Activated CD4-positive, alpha-beta T cell treated with anti-CD3 and anti-CD28 coated beads, Interleukin-2, Interleukin-4, amounts not matched to agents 100 ng/mL and 50 ng/mL, durations not matched to agents 16 hours and 8 hours (primary cell): Measurements from ENCODE around the gene PLSCR3.

Experiments
- DNase-seq: peaks from one replicate; pipeline ENCODE4 v3.0.0-alpha.2; 2020; ENCODE audit warnings: low spot score

PLSCR3 gene

DNA sequence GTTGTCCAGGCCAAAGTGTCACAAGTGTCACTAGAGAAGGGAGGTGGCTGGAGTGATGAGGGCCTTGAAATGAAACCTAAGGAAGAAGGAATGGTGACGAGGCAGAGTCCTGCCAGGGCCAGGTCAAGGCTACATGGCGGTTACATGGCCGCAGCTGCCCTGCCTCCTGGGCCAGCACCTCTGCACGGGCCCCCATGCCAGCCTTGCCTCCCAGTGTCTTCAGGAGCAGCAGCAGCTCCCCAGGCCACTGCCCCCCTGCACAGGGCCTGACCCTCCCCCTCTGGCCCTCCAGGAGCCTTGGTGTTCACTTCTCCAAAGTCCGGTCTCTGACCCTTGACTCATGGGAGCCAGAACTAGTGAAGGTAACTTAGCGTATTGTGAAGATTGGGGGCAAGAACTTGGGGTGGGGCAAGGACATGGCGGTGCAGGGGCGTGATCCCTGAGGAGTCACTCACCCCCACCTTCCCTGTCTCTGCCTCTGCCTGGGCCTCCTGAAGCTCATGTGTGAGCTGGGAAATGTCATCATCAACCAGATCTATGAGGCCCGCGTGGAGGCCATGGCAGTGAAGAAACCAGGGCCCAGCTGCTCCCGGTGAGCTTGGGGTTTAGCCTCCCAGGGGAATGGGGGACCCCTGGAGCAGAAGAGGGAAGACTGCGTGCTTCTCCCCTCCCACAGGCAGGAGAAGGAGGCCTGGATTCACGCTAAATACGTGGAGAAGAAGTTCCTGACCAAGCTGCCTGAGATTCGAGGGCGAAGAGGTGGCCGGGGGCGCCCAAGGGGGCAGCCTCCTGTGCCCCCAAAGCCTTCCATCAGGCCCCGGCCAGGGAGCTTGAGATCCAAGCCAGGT lies 46.5 kb downstream of the PLSCR3 start:
- no peak for DNase-seq

DNA sequence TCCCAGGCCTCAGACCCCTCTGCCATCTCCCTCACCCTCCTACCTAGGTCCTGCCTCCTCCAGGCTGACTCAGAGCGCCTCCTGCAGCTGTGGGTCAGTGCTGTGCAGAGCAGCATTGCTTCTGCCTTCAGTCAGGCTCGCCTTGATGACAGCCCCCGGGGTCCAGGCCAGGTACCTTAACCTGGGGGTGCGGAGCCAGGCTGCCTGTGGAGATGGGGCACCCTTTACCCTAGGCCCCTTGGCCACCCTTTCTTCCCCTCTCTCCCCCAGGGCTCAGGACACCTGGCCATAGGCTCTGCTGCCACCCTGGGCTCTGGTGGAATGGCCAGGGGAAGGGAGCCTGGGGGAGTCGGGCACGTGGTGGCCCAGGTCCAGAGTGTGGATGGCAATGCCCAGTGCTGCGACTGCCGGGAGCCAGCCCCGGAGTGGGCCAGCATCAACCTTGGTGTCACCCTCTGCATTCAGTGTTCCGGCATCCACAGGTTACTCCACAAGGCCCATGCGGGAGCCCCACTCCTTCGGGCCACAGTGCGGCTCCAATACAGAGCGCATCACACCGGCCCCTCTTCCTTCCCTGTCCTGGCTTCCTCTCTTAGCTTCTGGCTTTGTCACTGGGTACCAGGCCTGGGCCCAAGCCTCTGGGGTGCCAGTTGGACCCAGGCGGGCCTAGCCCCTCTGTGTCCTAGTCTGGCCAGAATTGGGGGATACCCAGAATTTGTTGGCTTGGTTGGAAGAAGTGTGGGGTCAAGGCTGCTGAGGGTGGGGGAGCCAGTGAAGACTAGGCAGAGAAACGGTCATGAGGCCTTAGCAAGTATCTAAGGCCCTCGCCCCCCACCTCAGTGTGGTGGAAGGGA lies 47.3 kb downstream of the PLSCR3 start:
- DNase-seq: no peak

DNA sequence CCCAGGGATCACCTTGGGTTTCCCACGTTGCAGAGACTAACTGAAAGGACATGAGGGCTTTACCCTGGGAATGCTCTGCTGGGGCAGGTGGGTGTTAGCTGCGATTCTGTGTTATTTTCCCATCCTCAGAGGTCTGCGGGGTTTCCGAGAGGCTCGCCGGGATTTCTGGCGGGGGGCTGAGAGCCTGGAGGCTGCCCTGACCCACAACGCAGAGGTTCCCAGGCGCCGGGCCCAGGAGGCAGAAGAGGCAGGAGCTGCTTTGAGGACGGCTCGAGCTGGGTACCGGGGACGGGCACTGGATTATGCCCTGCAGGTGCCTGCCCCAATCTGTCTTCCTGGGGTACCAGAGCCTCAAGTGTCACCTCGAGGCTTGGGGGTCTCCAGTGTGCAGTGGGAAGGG lies 51.1 kb downstream of the PLSCR3 start:
- no peak for DNase-seq

DNA sequence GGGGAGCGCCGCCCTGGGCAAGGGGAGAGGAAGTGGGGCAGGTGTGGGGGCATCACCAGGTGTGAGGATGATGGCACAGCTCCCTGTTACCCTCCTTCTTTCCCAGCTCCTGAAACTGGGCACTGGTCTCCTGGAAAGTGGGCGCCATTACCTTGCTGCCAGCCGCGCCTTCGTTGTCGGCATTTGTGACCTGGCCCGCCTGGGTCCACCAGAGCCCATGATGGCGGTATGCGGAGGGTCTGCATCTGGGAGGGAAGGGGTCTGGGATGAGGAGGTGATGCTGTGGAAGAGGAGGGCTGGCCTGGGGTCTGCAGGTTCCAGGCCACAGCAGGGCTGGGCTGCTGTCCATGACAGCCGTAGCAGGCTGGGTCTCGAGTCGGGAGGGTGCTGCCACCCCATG lies 52.5 kb downstream of the PLSCR3 start:
- no peak for DNase-seq

DNA sequence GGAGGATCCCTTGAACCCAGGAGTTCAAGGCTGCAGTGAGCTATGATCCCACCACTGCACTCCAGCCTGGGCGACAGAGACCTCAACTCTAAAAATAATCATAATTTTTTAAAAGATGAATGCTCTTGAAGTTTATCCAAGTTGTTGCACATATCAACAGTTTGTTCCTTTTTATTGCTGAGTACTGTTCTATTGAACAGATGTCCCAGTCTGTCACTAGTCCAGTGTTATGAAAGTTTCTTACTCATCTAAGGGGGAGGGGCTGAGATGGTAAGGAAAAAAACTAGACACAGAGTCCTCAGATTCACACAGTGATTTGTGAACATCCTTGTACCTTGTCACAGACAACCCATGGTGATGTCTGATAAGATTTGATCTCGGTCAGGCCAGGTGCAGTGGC lies 54.1 kb downstream of the PLSCR3 start:
- no peak for DNase-seq
